ENCODE data around the gene PLLP.

DNA sequence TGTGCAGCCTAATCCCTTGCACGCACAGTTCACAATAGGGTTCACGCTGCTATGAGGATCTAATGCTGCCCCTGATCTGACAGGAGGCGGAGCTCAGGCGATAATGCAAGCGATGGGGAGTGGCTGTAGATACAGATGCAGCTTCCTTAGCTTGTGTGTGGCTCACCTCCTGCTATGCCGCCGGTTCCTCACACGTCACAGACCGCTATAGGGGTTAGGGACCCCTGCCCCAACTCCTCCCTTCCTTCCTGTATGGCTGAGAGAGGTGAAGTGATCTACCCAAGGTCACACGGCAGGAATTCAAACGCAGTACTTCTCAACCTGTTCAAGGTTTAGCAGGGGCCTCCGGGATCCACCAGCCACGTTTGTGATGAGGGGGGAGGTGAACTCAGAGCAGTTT lies 13.4 kb upstream of the PLLP start:
- no peak for TF ChIP-seq POLR2AphosphoS5 (IDR thresholded peaks at IDR 0.05; ENCODE audit: low read depth)
- no peak for TF ChIP-seq JUNB (IDR thresholded peaks at IDR 0.05; ENCODE audit: unreplicated experiment)
- TF ChIP-seq, protein P1, sequence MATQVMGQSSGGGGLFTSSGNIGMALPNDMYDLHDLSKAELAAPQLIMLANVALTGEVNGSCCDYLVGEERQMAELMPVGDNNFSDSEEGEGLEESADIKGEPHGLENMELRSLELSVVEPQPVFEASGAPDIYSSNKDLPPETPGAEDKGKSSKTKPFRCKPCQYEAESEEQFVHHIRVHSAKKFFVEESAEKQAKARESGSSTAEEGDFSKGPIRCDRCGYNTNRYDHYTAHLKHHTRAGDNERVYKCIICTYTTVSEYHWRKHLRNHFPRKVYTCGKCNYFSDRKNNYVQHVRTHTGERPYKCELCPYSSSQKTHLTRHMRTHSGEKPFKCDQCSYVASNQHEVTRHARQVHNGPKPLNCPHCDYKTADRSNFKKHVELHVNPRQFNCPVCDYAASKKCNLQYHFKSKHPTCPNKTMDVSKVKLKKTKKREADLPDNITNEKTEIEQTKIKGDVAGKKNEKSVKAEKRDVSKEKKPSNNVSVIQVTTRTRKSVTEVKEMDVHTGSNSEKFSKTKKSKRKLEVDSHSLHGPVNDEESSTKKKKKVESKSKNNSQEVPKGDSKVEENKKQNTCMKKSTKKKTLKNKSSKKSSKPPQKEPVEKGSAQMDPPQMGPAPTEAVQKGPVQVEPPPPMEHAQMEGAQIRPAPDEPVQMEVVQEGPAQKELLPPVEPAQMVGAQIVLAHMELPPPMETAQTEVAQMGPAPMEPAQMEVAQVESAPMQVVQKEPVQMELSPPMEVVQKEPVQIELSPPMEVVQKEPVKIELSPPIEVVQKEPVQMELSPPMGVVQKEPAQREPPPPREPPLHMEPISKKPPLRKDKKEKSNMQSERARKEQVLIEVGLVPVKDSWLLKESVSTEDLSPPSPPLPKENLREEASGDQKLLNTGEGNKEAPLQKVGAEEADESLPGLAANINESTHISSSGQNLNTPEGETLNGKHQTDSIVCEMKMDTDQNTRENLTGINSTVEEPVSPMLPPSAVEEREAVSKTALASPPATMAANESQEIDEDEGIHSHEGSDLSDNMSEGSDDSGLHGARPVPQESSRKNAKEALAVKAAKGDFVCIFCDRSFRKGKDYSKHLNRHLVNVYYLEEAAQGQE (IDR thresholded peaks at IDR 0.05; ENCODE audit: unreplicated experiment) = no peak
- TF ChIP-seq, protein P2, sequence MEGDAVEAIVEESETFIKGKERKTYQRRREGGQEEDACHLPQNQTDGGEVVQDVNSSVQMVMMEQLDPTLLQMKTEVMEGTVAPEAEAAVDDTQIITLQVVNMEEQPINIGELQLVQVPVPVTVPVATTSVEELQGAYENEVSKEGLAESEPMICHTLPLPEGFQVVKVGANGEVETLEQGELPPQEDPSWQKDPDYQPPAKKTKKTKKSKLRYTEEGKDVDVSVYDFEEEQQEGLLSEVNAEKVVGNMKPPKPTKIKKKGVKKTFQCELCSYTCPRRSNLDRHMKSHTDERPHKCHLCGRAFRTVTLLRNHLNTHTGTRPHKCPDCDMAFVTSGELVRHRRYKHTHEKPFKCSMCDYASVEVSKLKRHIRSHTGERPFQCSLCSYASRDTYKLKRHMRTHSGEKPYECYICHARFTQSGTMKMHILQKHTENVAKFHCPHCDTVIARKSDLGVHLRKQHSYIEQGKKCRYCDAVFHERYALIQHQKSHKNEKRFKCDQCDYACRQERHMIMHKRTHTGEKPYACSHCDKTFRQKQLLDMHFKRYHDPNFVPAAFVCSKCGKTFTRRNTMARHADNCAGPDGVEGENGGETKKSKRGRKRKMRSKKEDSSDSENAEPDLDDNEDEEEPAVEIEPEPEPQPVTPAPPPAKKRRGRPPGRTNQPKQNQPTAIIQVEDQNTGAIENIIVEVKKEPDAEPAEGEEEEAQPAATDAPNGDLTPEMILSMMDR (conservative IDR thresholded peaks at IDR 0.05; ENCODE audit: low read depth in 2 of 2) = no peak
- no peak for TF ChIP-seq NANOG (IDR thresholded peaks at IDR 0.05; ENCODE audit: borderline replicate concordance)
- no peak for TF ChIP-seq CREB1 (CRISPR knock-in tag; IDR thresholded peaks at IDR 0.05; ENCODE audit: low read depth)
- TF ChIP-seq EZH2phosphoT487 (IDR thresholded peaks at IDR 0.05; ENCODE audit: unreplicated experiment) = no peak
- TF ChIP-seq EZH2 (IDR thresholded peaks at IDR 0.05; ENCODE audit: low read depth, unreplicated experiment) = no peak

Measured in GM23338 (cell line).